ENCODE results near the gene TBCB. TPM values are rescaled to one million over a fixed set of nuclear protein-coding genes. Genes with fewer than 3 reads are reported as not detected.

The TBCB gene
- polyA plus RNA-seq, 1 of the 3 experiments (the other 2 are of a cell fraction): 712 TPM

- POLR2A ChIA-PET: interaction anchor here (1.4 kb wide), 1 partner anchor 12 kb away, joined by 4 read pairs; the partner anchor contains the start of genes POLR2I and TBCB
- H3K9me2 ChIP-seq: no peaks in the 10 kb centered on the region
- no peak overlapping the region for H3K27ac ChIP-seq (ENCODE audit: low read depth in 2 of 2, low read length in 1 of 2)
- DNase-seq: no peak
- CTCF ChIA-PET: interaction anchor here (0.8 kb wide), 1 partner anchor 31 kb away, joined by 3 read pairs; no protein-coding TSS in a partner anchor
- no peaks in the 10 kb centered on the region for H3K4me1 ChIP-seq (ENCODE audit: control insufficient read depth in 1 of 2, insufficient read depth in 2 of 2, low read depth in 1 of 2, low read length in 1 of 2)
- H3K36me3 ChIP-seq (replicated peaks in 1 of 2; ENCODE audit: control insufficient read depth in 1 of 2, insufficient read depth in 2 of 2, low read length in 1 of 2): peaks cover 5 to 6% of the 10 kb centered on the region in 2 experiments
- H3K9me3 ChIP-seq: no peaks in the 10 kb centered on the region
- no peaks in the 10 kb centered on the region for H3K27me3 ChIP-seq (ENCODE audit: insufficient read depth)
- H3K4me3 ChIP-seq (ENCODE audit: low read depth in 2 of 2, low read length in 1 of 2): no peak overlapping the region
- whole genome bisulfite sequencing (ENCODE audit: low lambda C conversion rate): 92% methylated on average over 10 of the region's 24 CpGs
- H2AFZ ChIP-seq (ENCODE audit: low read depth): no peak overlapping the region
- no peaks in the 10 kb centered on the region for H3F3A ChIP-seq (replicated peaks; ENCODE audit: insufficient read depth)
- H3K79me2 ChIP-seq (ENCODE audit: insufficient read depth): no peaks in the 10 kb centered on the region
- TF ChIP-seq TAF1 (IDR thresholded peaks at IDR 0.05; ENCODE audit: borderline replicate concordance, low read depth, low read length) (no peak), USF2 (IDR thresholded peaks at IDR 0.05; ENCODE audit: borderline replicate concordance, low read depth, low read length) (no peak), GATA2 (CRISPR knock-in tag; IDR thresholded peaks at IDR 0.05) (no peak), ELF1 (IDR thresholded peaks at IDR 0.05) (no peak), EP300 (IDR thresholded peaks at IDR 0.05; ENCODE audit: borderline replicate concordance in 1 of 2, low read depth in 1 of 2, low read length in 1 of 2) (no peak)
- no peaks in the 10 kb centered on the region for H4K20me1 ChIP-seq (ENCODE audit: insufficient read depth)
- H3K4me2 ChIP-seq: no peak overlapping the region
- no peak overlapping the region for H3K9ac ChIP-seq
These were observed 12.1 kb upstream of the TBCB start for GRCh38 chr19:36103040-36103626.

DNA sequence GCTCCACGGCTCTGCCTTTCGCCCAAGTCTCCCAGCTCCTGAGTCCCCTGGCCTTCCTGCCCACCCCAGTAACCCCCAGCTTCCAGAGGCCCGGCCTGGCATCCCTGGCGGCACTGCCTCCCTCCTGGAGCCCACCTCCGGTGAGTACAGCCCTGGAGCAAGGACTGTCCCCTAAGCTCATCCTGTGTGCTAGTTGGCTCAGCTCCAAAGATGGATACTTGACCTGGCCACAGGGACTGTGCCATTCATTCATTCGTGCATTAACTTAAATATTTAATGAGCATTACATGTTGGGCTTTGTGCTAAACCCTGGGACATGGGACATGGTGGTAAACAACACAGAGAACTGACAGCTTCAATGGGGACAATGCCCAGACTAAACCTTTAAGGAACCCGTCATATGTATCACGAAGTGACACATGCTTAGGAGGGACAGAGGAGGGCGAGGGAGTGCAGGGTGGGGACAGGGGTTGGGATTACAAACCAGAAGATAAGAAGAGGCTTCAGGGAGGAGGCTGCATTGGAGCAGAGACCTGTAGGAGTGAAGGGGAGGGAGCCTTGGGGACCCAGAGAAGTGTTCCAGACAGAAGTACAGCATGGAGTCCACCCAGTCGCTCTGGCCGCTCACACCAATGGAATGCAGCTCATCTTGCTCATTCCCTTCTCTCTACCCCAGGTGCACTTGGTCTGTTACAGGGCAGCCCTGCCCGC is 11.3 kb upstream of the TBCB start:
- no peak for DNase-seq
- Histone ChIP-seq H3K9me3 (no peaks in the 10 kb centered on the region), H3K9ac (no peak overlapping the region), H2AFZ (ENCODE audit: low read depth) (no peak overlapping the region), H3K4me2 (no peak overlapping the region), H3K36me3 (replicated peaks in 1 of 2; ENCODE audit: control insufficient read depth in 1 of 2, insufficient read depth in 2 of 2, low read length in 1 of 2) (peaks cover 5 to 6% of the 10 kb centered on the region in 2 experiments), H3K4me1 (ENCODE audit: control insufficient read depth in 1 of 2, insufficient read depth in 2 of 2, low read depth in 1 of 2, low read length in 1 of 2) (no peaks in the 10 kb centered on the region), H3K9me2 (no peaks in the 10 kb centered on the region), H3K27me3 (ENCODE audit: insufficient read depth) (no peaks in the 10 kb centered on the region), H4K20me1 (ENCODE audit: insufficient read depth) (no peaks in the 10 kb centered on the region), H3K79me2 (ENCODE audit: insufficient read depth) (no peaks in the 10 kb centered on the region), H3K4me3 (ENCODE audit: low read depth in 2 of 2, low read length in 1 of 2) (no peak overlapping the region), H3F3A (replicated peaks; ENCODE audit: insufficient read depth) (no peaks in the 10 kb centered on the region), H3K27ac (ENCODE audit: low read depth in 2 of 2, low read length in 1 of 2) (no peak overlapping the region)
- TF ChIP-seq NFIC (IDR thresholded peaks at IDR 0.05; ENCODE audit: borderline replicate concordance) (0 out of 2 replicates have a peak, but pooled peaks have one; percentile 10), USF1 (IDR thresholded peaks at IDR 0.05; ENCODE audit: borderline replicate concordance, low read depth) (no peak)
- TF ChIP-seq, protein P1, sequence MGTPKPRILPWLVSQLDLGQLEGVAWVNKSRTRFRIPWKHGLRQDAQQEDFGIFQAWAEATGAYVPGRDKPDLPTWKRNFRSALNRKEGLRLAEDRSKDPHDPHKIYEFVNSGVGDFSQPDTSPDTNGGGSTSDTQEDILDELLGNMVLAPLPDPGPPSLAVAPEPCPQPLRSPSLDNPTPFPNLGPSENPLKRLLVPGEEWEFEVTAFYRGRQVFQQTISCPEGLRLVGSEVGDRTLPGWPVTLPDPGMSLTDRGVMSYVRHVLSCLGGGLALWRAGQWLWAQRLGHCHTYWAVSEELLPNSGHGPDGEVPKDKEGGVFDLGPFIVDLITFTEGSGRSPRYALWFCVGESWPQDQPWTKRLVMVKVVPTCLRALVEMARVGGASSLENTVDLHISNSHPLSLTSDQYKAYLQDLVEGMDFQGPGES (IDR thresholded peaks at IDR 0.05; ENCODE audit: low read depth, low read length): no peak
- 87% methylated on average over 8 of the region's 12 CpGs for WGBS (ENCODE audit: low lambda C conversion rate)
- ChIA-PET POLR2A (interaction anchor here (1.1 to 1.4 kb wide), 2 partner anchors 11 to 90 kb away, joined by 4 to 5 read pairs; partner anchors contain the start of genes ALKBH6, POLR2I and TBCB), CTCF (interaction anchor here (0.8 kb wide), 1 partner anchor 32 kb away, joined by 3 read pairs; no protein-coding TSS in a partner anchor)
